H9 (cell line): Measurements from ENCODE around the gene OR6K6. TPM values are rescaled to one million over a fixed set of nuclear protein-coding genes. Genes with fewer than 3 reads are reported as not detected.

Experiments
- DNase-seq: peaks from one replicate; pipeline ENCODE4 v3.0.0-alpha.2; 2017
- H2AFZ ChIP-seq: one replicate; pipeline ENCODE4 v1.6.1; 2013; ENCODE audit warnings: mild to moderate bottlenecking, low read length, control low read depth, moderate library complexity
- H2AK5ac ChIP-seq: 2 replicates; pipeline ENCODE4 v1.6.1; 2013; ENCODE audit warnings: low read length, control low read depth, mixed read lengths; ENCODE audit not compliant: insufficient read length
- H2BK120ac ChIP-seq: one replicate; pipeline ENCODE4 v1.6.1; 2013; ENCODE audit warnings: low read depth, mild to moderate bottlenecking, low read length, control low read depth, inconsistent platforms; ENCODE audit not compliant: poor library complexity, severe bottlenecking
- H2BK12ac ChIP-seq: 2 replicates; pipeline ENCODE4 v1.6.1; 2013; ENCODE audit warnings: low read length, control low read depth, mixed read lengths, low read depth; ENCODE audit not compliant: insufficient read length
- H2BK15ac ChIP-seq: 2 replicates; pipeline ENCODE4 v1.6.1; 2013; ENCODE audit warnings: low read depth, low read length, control low read depth
- H2BK20ac ChIP-seq: one replicate; pipeline ENCODE4 v1.6.1; 2013; ENCODE audit warnings: low read depth, mild to moderate bottlenecking, low read length, control low read depth, inconsistent platforms; ENCODE audit not compliant: poor library complexity, severe bottlenecking
- H2BK5ac ChIP-seq: 2 replicates; pipeline ENCODE4 v1.6.1; 2013; ENCODE audit warnings: low read length, control low read depth, mixed read lengths; ENCODE audit not compliant: insufficient read length
- H3K14ac ChIP-seq: 2 replicates; pipeline ENCODE4 v1.6.1; 2013; ENCODE audit warnings: low read length, control low read depth; ENCODE audit not compliant: insufficient read depth
- H3K18ac ChIP-seq: 2 replicates; pipeline ENCODE4 v1.6.1; 2013; ENCODE audit warnings: low read depth, mild to moderate bottlenecking, mixed read lengths, low read length, control low read depth; ENCODE audit not compliant: insufficient read length
- H3K23ac ChIP-seq: 2 replicates; pipeline ENCODE4 v1.6.1; 2013; ENCODE audit warnings: low read length, control low read depth, mixed read lengths, low read depth; ENCODE audit not compliant: insufficient read length
- H3K23me2 ChIP-seq: 2 replicates; pipeline ENCODE4 v1.6.1; 2013; ENCODE audit warnings: low read depth, mild to moderate bottlenecking, mixed read lengths, low read length, control low read depth; ENCODE audit not compliant: insufficient read length, poor library complexity, severe bottlenecking
- H3K27ac ChIP-seq: 2 replicates; pipeline ENCODE4 v1.5.1; 2013; ENCODE audit warnings: low read length, control low read depth, mixed read lengths, low read depth; ENCODE audit not compliant: insufficient read length
- H3K27me3 ChIP-seq: 2 replicates; pipeline ENCODE4 v1.6.1; 2013; ENCODE audit warnings: low read length, control low read depth, inconsistent platforms; ENCODE audit not compliant: insufficient read depth
- H3K4ac ChIP-seq: 2 replicates; pipeline ENCODE4 v1.6.1; 2013; ENCODE audit warnings: low read depth, mild to moderate bottlenecking, control low read depth, inconsistent platforms, low read length, moderate library complexity
- H3K4me1 ChIP-seq: 2 replicates; pipeline ENCODE4 v1.6.1; 2013; ENCODE audit warnings: low read length, control low read depth, inconsistent platforms; ENCODE audit not compliant: insufficient read depth
- H3K4me2 ChIP-seq: 2 replicates; pipeline ENCODE4 v1.6.1; 2013; ENCODE audit warnings: low read length, control low read depth, mixed read lengths; ENCODE audit not compliant: insufficient read length, insufficient read depth
- H3K56ac ChIP-seq: 2 replicates; pipeline ENCODE4 v1.6.1; 2013; ENCODE audit warnings: low read depth, mild to moderate bottlenecking, mixed read lengths, low read length, control low read depth; ENCODE audit not compliant: insufficient read length
- H3K79me1 ChIP-seq: 2 replicates; pipeline ENCODE4 v1.6.1; 2013; ENCODE audit warnings: low read depth, mild to moderate bottlenecking, moderate library complexity, low read length, control low read depth, inconsistent platforms; ENCODE audit not compliant: insufficient read depth, poor library complexity, severe bottlenecking
- H3K79me2 ChIP-seq: 2 replicates; pipeline ENCODE4 v1.6.1; 2013; ENCODE audit warnings: low read length, control low read depth, inconsistent platforms; ENCODE audit not compliant: insufficient read depth
- H3K9ac ChIP-seq: 2 replicates; pipeline ENCODE4 v1.6.1; 2013; ENCODE audit warnings: low read length, control low read depth, mixed read lengths; ENCODE audit not compliant: insufficient read length; ENCODE audit errors: extremely low read depth
- H3K9me3 ChIP-seq: one replicate; pipeline ENCODE4 v1.6.1; 2013; ENCODE audit warnings: low read depth, low read length, inconsistent platforms; ENCODE audit not compliant: control insufficient read depth
- H3T11ph ChIP-seq: one replicate; pipeline ENCODE4 v1.6.1; 2013; ENCODE audit warnings: mild to moderate bottlenecking, low read length, control low read depth, inconsistent platforms
- H4K20me1 ChIP-seq: one replicate; pipeline ENCODE4 v1.6.1; 2013; ENCODE audit not compliant: control insufficient read depth, insufficient read length, insufficient read depth
- H4K5ac ChIP-seq: 2 replicates; pipeline ENCODE4 v1.6.1; 2013; ENCODE audit warnings: low read depth, mild to moderate bottlenecking, mixed read lengths, low read length, control low read depth; ENCODE audit not compliant: insufficient read length
- H4K8ac ChIP-seq: replicated peaks from 2 replicates; pipeline ENCODE4 v1.6.1; 2013; ENCODE audit warnings: low read length, control low read depth, mixed read lengths, low read depth; ENCODE audit not compliant: insufficient read length
- H4K91ac ChIP-seq: 2 replicates; pipeline ENCODE4 v1.6.1; 2013; ENCODE audit warnings: low read depth, mild to moderate bottlenecking, moderate library complexity, mixed read lengths, low read length, control low read depth; ENCODE audit not compliant: insufficient read length
- H3K27ac Mint-ChIP-seq, 3 experiments: 2 replicates in 2 of 3; 3 replicates in 1 of 3; pipeline ENCODE4 v1.8.0; 2020 to 2021; ENCODE audit warnings: mixed read lengths in 3 of 3, mild to moderate bottlenecking in 1 of 3, moderate library complexity in 1 of 3
- H3K27me3 Mint-ChIP-seq: 2 replicates; pipeline ENCODE4 v1.8.0; 2021; ENCODE audit warnings: low read depth, mild to moderate bottlenecking, moderate library complexity, mixed read lengths
- H3K36me3 Mint-ChIP-seq, 3 experiments: 2 replicates in 2 of 3; 3 replicates in 1 of 3; pipeline ENCODE4 v1.8.0; 2020 to 2021; ENCODE audit warnings: low read depth in 3 of 3, mixed read lengths in 3 of 3; ENCODE audit not compliant: insufficient read depth in 1 of 3
- H3K4me1 Mint-ChIP-seq, 2 experiments: 2 replicates each; pipeline ENCODE4 v1.8.0; 2020; ENCODE audit warnings: mixed read lengths in 2 of 2
- H3K4me3 Mint-ChIP-seq, 2 experiments: 2 replicates in 1 of 2; 3 replicates in 1 of 2; pipeline ENCODE4 v1.8.0; 2020 to 2021; ENCODE audit warnings: mild to moderate bottlenecking in 2 of 2, mixed read lengths in 2 of 2, moderate library complexity in 1 of 2
- H3K9me3 Mint-ChIP-seq, 2 experiments: 2 replicates in 1 of 2; 3 replicates in 1 of 2; pipeline ENCODE4 v1.8.0; 2020; ENCODE audit warnings: mild to moderate bottlenecking in 2 of 2, mixed read lengths in 2 of 2, moderate library complexity in 1 of 2
- CTCF ChIP-seq: fragments of 200-600 bp; sonication (generic); conservative IDR thresholded peaks from 3 replicates; pipeline ENCODE4 v1.8.0; 2021; ENCODE audit warnings: antibody characterized with exemption, mild to moderate bottlenecking
- WGBS: extraction: QIAGEN DNeasy Blood & Tissue Kit; methylation state at CpG from one replicate; pipeline ENCODE4 v1.1.7; 2013; ENCODE audit warnings: missing lambda C conversion rate, low lambda C conversion rate, mixed read lengths; ENCODE audit not compliant: insufficient read length; ENCODE audit errors: extremely low coverage; 5-methylcytosine and 5-hydroxymethylcytosine counted together
- total RNA-seq: library from RNA; stranded (reverse); gene quantifications from 2 replicates; pipeline ENCODE4 v1.2.1, GENCODE V29; 2021

OR6K6 gene
- total RNA-seq, 1 experiment from 2014 or later = not detected

- Histone ChIP-seq H4K20me1 (no peaks in the 10 kb centered on the region), H2AFZ (no peak within 1 kb of the TSS), H3K56ac (no peak within 1 kb of the TSS), H3K14ac (no peak within 1 kb of the TSS), H2BK15ac (no peak within 1 kb of the TSS), H3T11ph (no peak within 1 kb of the TSS), H2AK5ac (no peak within 1 kb of the TSS), H3K4me1 (no peaks in the 10 kb centered on the region), H3K27me3 (no peaks in the 10 kb centered on the region), H3K27ac (no peak within 1 kb of the TSS), H4K8ac (no peak within 1 kb of the TSS), H2BK5ac (no peak within 1 kb of the TSS), H3K79me1 (no peaks in the 10 kb centered on the region), H3K9ac (no peak within 1 kb of the TSS), H2BK120ac (no peak within 1 kb of the TSS), H3K18ac (no peak within 1 kb of the TSS), H4K5ac (no peak within 1 kb of the TSS), H3K79me2 (no peaks in the 10 kb centered on the region), H2BK20ac (no peak within 1 kb of the TSS), H4K91ac (no peak within 1 kb of the TSS), H3K9me3 (no peaks in the 10 kb centered on the region), H3K23ac (no peak within 1 kb of the TSS), H3K23me2 (no peaks in the 10 kb centered on the region), H2BK12ac (no peak within 1 kb of the TSS), H3K4me2 (no peak within 1 kb of the TSS), H3K4ac (no peak within 1 kb of the TSS)
- Mint-ChIP-seq H3K27ac (no peak within 1 kb of the TSS), H3K27me3 (no peaks in the 10 kb centered on the region; the same call in 1 of the 2 replicates), H3K9me3 (no peaks in the 10 kb centered on the region), H3K4me3 (no peak within 1 kb of the TSS), H3K4me1 (no peaks in the 10 kb centered on the region), H3K36me3 (no peaks in the 10 kb centered on the region)
- no peak for DNase-seq
- WGBS = no CpG with 5 or more reads among the region's 2 CpGs
- no peak for TF ChIP-seq CTCF
These were observed 33.9 kb upstream of the OR6K6 start, which contains the start of gene OR6K3 for GRCh38 chr1:158720620-158721019. OR6K3 (minus strand) TSS chr1:158720720; CDS start chr1:158718115, 2,605 bp downstream.
